ENCODE measurements around the gene SH3BP4. TPM values are rescaled to one million over a fixed set of nuclear protein-coding genes. Genes with fewer than 3 reads are reported as not detected.

SH3BP4 gene
- total and polyA plus RNA-seq, 10 of the 15 experiments (the other 5 are each of a cell fraction or from before 2014, with no cell fraction given), result 0.03 to 0.36 TPM; not detected in 8

DNA sequence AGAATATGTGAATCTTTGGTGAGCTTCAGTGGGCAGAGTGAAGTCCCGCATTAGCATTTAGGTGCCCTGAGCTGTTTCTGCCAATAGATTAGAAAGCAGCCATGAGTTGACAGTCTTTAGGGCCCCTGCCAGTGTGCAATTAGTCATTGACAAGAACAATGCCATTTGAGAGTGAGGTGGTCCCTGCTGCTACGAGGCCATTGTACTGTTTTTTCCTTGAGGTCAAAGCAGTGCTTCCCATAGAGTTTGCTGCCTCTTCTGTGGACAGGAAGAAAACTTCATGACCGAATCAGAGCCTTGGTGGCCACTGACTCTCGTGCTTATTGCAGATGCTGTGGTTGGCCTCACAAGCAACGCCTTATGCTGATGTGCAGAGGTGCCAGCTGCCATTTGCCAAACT is 102.7 kb downstream of the SH3BP4 start:
- DNase-seq (ENCODE audit: low read depth, low spot score) (no peak), ATAC-seq (no peak), FAIRE-seq (no peak)
- Histone ChIP-seq H4K20me1 (ENCODE audit: control insufficient read depth, insufficient read depth) (no peaks in the 10 kb centered on the region), H3K79me2 (ENCODE audit: control insufficient read depth, insufficient read depth, low read length) (no peaks in the 10 kb centered on the region), H3K4me3 (no peak overlapping the region), H3K4me1 (ENCODE audit: control insufficient read depth, insufficient read depth, low read length) (no peaks in the 10 kb centered on the region), H3K9me3 (replicated peaks; ENCODE audit: control insufficient read depth, insufficient read depth, low read length) (no peaks in the 10 kb centered on the region), H3K9ac (ENCODE audit: control insufficient read depth, insufficient read depth, low read length) (no peak overlapping the region), H3K27me3 (replicated peaks in 1 of 2; ENCODE audit: control insufficient read depth in 2 of 2, insufficient read depth in 2 of 2, low read length in 1 of 2) (no peaks in the 10 kb centered on the region; a peak in 1 of 4 replicates), H3K27ac (ENCODE audit: control insufficient read depth, insufficient read depth) (no peak overlapping the region), H3K36me3 (ENCODE audit: control insufficient read depth in 2 of 2, insufficient read depth in 2 of 2, low read length in 1 of 2) (no peaks in the 10 kb centered on the region), H2AFZ (ENCODE audit: control insufficient read depth, low read depth, low read length) (no peak overlapping the region), H3K4me2 (ENCODE audit: control insufficient read depth, insufficient read depth) (no peak overlapping the region)
- RAD21 ChIA-PET (ENCODE audit: unreplicated experiment), result no interaction called here
- 23% methylated on average over 5 of the region's 5 CpGs for WGBS (ENCODE audit: insufficient coverage, insufficient replicate concordance, low lambda C conversion rate, missing lambda C conversion rate)
- SMC1A ChIA-PET (ENCODE audit: uncharacterized antibody, unreplicated experiment), result no interaction called here
- intact Hi-C loops (cut with micrococcal nuclease; ENCODE audit: unreplicated experiment) (no loop called here), in situ Hi-C loops (cut with MboI) (no loop called here)
- TF ChIP-seq, protein P1, sequence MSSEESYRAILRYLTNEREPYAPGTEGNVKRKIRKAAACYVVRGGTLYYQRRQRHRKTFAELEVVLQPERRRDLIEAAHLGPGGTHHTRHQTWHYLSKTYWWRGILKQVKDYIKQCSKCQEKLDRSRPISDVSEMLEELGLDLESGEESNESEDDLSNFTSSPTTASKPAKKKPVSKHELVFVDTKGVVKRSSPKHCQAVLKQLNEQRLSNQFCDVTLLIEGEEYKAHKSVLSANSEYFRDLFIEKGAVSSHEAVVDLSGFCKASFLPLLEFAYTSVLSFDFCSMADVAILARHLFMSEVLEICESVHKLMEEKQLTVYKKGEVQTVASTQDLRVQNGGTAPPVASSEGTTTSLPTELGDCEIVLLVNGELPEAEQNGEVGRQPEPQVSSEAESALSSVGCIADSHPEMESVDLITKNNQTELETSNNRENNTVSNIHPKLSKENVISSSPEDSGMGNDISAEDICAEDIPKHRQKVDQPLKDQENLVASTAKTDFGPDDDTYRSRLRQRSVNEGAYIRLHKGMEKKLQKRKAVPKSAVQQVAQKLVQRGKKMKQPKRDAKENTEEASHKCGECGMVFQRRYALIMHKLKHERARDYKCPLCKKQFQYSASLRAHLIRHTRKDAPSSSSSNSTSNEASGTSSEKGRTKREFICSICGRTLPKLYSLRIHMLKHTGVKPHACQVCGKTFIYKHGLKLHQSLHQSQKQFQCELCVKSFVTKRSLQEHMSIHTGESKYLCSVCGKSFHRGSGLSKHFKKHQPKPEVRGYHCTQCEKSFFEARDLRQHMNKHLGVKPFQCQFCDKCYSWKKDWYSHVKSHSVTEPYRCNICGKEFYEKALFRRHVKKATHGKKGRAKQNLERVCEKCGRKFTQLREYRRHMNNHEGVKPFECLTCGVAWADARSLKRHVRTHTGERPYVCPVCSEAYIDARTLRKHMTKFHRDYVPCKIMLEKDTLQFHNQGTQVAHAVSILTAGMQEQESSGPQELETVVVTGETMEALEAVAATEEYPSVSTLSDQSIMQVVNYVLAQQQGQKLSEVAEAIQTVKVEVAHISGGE (CRISPR knock-in tag; IDR thresholded peaks at IDR 0.05), result no peak
- no peak for TF ChIP-seq PAX8 (IDR thresholded peaks at IDR 0.05)
- no peak for TF ChIP-seq ZBED1 (IDR thresholded peaks at IDR 0.05; ENCODE audit: borderline replicate concordance)
- no peak for TF ChIP-seq RAD21 (IDR thresholded peaks at IDR 0.05; ENCODE audit: insufficient read depth, low read depth, low read length)
- TF ChIP-seq TCF7 (IDR thresholded peaks at IDR 0.05; ENCODE audit: borderline replicate concordance), result no peak
- TF ChIP-seq NR2C1 (IDR thresholded peaks at IDR 0.05), result no peak
- no peak for TF ChIP-seq NR2F1 (conservative IDR thresholded peaks at IDR 0.05)
- TF ChIP-seq RUNX3 (IDR thresholded peaks at IDR 0.05; ENCODE audit: low read length), result no peak
- no peak for TF ChIP-seq MYC (IDR thresholded peaks at IDR 0.05; ENCODE audit: insufficient read depth, insufficient read length, insufficient replicate concordance, low read length, severe bottlenecking)
- no peak for TF ChIP-seq IKZF2 (IDR thresholded peaks at IDR 0.05)
- TF ChIP-seq TBL1XR1 (IDR thresholded peaks at IDR 0.05; ENCODE audit: low read depth, low read length), result no peak
- no peak for TF ChIP-seq EP300 (IDR thresholded peaks at IDR 0.05; ENCODE audit: borderline replicate concordance in 1 of 2, control insufficient read depth in 1 of 2, low read depth in 2 of 2, low read length in 2 of 2)
- CTCF ChIA-PET, result no interaction called here
- no TSS peak for BruUV-seq (replicated peaks)
- POLR2A ChIA-PET, result no interaction called here

Measured in GM12878 (cell line).